Fibroblast of lung (primary cell): ENCODE results near the gene STON2. TPM values are rescaled to one million over a fixed set of nuclear protein-coding genes. Genes with fewer than 3 reads are reported as not detected.

Experiments used
- DNase-seq, 2 donors: peaks; one replicate each; pipeline versions ENCODE4 v3.0.0 to v3.0.0-alpha.2; 2010; ENCODE audit warnings: low read depth in 2 of 2
- H2AFZ ChIP-seq: 2 replicates; pipeline ENCODE4 v1.5.1; 2012; ENCODE audit warnings: low read length, control low read depth, inconsistent platforms
- H3K27ac ChIP-seq: 2 replicates; pipeline ENCODE4 v1.5.1; 2011; ENCODE audit warnings: low read length, control low read depth; ENCODE audit not compliant: insufficient read depth
- H3K27me3 ChIP-seq: 2 replicates; pipeline ENCODE4 v1.5.1; 2011; ENCODE audit warnings: mild to moderate bottlenecking, low read length; ENCODE audit not compliant: control insufficient read depth, insufficient read depth
- H3K36me3 ChIP-seq: 2 replicates; pipeline ENCODE4 v1.5.1; 2011; ENCODE audit warnings: low read length; ENCODE audit not compliant: control insufficient read depth, insufficient read depth
- H3K4me1 ChIP-seq: 2 replicates; pipeline ENCODE4 v1.5.1; 2011; ENCODE audit warnings: low read length; ENCODE audit not compliant: control insufficient read depth, insufficient read depth; ENCODE audit errors: extremely low read depth
- H3K4me2 ChIP-seq: 2 replicates; pipeline ENCODE4 v1.5.1; 2011; ENCODE audit warnings: low read length, control low read depth; ENCODE audit not compliant: insufficient read depth; ENCODE audit errors: extremely low read depth
- H3K4me3 ChIP-seq, 4 experiments: fragments of 200-600 bp in 1 of 4; sonication (generic) in 1 of 4; replicated peaks in 1 of 4; 2 replicates each; pipeline ENCODE4 v1.5.1; 2011 to 2016; ENCODE audit warnings: low read length in 4 of 4, low read depth in 3 of 4, mild to moderate bottlenecking in 3 of 4, control low read depth in 2 of 4, inconsistent platforms in 1 of 4, mixed read lengths in 1 of 4; ENCODE audit not compliant: insufficient read depth in 1 of 4; ENCODE audit errors: control extremely low read depth in 1 of 4
- H3K79me2 ChIP-seq: 2 replicates; pipeline ENCODE4 v1.5.1; 2012; ENCODE audit warnings: mild to moderate bottlenecking, low read length, inconsistent platforms; ENCODE audit not compliant: control insufficient read depth, insufficient read depth
- H3K9ac ChIP-seq: 2 replicates; pipeline ENCODE4 v1.5.1; 2011; ENCODE audit warnings: mild to moderate bottlenecking, low read length, control low read depth; ENCODE audit not compliant: insufficient read depth
- H3K9me3 ChIP-seq: 2 replicates; pipeline ENCODE4 v1.5.1; 2012; ENCODE audit warnings: low read depth, low read length; ENCODE audit not compliant: control insufficient read depth, insufficient read depth
- H4K20me1 ChIP-seq: 2 replicates; pipeline ENCODE4 v1.5.1; 2011; ENCODE audit warnings: low read length; ENCODE audit not compliant: control insufficient read depth, insufficient read depth; ENCODE audit errors: extremely low read depth
- CTCF ChIP-seq, 2 donors: IDR thresholded peaks in 1 of 2; conservative IDR thresholded peaks in 1 of 2; 1 replicate in 1 of 2; 2 replicates in 1 of 2; pipeline ENCODE4 v1.5.1; 2011 to 2012; ENCODE audit warnings: low read length in 2 of 2, control low read depth in 1 of 2, inconsistent platforms in 1 of 2, low read depth in 1 of 2, mild to moderate bottlenecking in 1 of 2
- EZH2 ChIP-seq: IDR thresholded peaks from 2 replicates; pipeline ENCODE4 v1.5.1; 2012; ENCODE audit warnings: low read length, control low read depth, mild to moderate bottlenecking; ENCODE audit errors: missing control alignments
- polyA plus RNA-seq, 2 donors: library from polyadenylated mRNA; depleted of rRNA in 1 of 2; stranded (reverse) in 1 of 2; unstranded in 1 of 2; fragments of >200 nt; gene quantifications; 2 replicates each; pipeline ENCODE4 v1.2.1, GENCODE V29; 2011 to 2012; ENCODE audit warnings: missing spikeins in 1 of 2
- total RNA-seq: library from RNA; depleted of rRNA; stranded (reverse); fragments of >200 nt; gene quantifications from 2 replicates; pipeline ENCODE4 v1.2.1, GENCODE V29; 2014

The STON2 gene
- total and polyA plus RNA-seq, 2 donors (not counting 1 experiment from before 2014, with no cell fraction given), result 1.5 to 52.5 TPM

- H3K4me2 ChIP-seq, result no peak overlapping the region
- H4K20me1 ChIP-seq, result no peaks in the 10 kb centered on the region
- no peak overlapping the region for H3K4me3 ChIP-seq
- TF ChIP-seq CTCF (conservative IDR thresholded peaks at IDR 0.05 in 1 of 2, IDR thresholded peaks at IDR 0.05 in 1 of 2; ENCODE audit: low read depth in 1 of 2, low read length in 2 of 2) (no peak), EZH2 (no peak)
- H3K36me3 ChIP-seq, result no peaks in the 10 kb centered on the region
- H3K9me3 ChIP-seq, result no peaks in the 10 kb centered on the region
- no peak overlapping the region for H2AFZ ChIP-seq
- H3K4me1 ChIP-seq, result peaks cover 2% of the 10 kb centered on the region
- no peaks in the 10 kb centered on the region for H3K79me2 ChIP-seq
- H3K27me3 ChIP-seq, result peaks cover 6% of the 10 kb centered on the region
- DNase-seq, result no peak
- no peak overlapping the region for H3K9ac ChIP-seq
- no peak overlapping the region for H3K27ac ChIP-seq
Observed at GRCh38 chr14:81429028-81429427, 28.9 kb upstream of the STON2 start.

GRCh38 chr14:81427348-81428058, 27.4 kb upstream of the STON2 start:
- no peak overlapping the region for H3K27ac ChIP-seq
- no peak overlapping the region for H2AFZ ChIP-seq

GRCh38 chr14:81423504-81423903, 23.4 kb upstream of the STON2 start:
- Histone ChIP-seq H3K9me3 (no peaks in the 10 kb centered on the region), H3K27me3 (no peaks in the 10 kb centered on the region), H3K79me2 (no peaks in the 10 kb centered on the region), H2AFZ (no peak overlapping the region), H3K9ac (no peak overlapping the region), H3K36me3 (no peaks in the 10 kb centered on the region), H3K4me3 (no peak overlapping the region), H3K27ac (no peak overlapping the region), H3K4me1 (peaks cover 2% of the 10 kb centered on the region), H4K20me1 (no peaks in the 10 kb centered on the region), H3K4me2 (no peak overlapping the region)
- TF ChIP-seq CTCF (conservative IDR thresholded peaks at IDR 0.05 in 1 of 2, IDR thresholded peaks at IDR 0.05 in 1 of 2; ENCODE audit: low read depth in 1 of 2, low read length in 2 of 2) (no peak), EZH2 (no peak)
- no peak for DNase-seq

More at GRCh38 chr14:81427348-81428058, 27.4 kb upstream of the STON2 start:
- peaks cover 2% of the 10 kb centered on the region for H3K4me1 ChIP-seq
- no peaks in the 10 kb centered on the region for H3K36me3 ChIP-seq
- H3K9ac ChIP-seq, result no peak overlapping the region
- H4K20me1 ChIP-seq, result no peaks in the 10 kb centered on the region
- TF ChIP-seq EZH2 (no peak), CTCF (conservative IDR thresholded peaks at IDR 0.05 in 1 of 2, IDR thresholded peaks at IDR 0.05 in 1 of 2; ENCODE audit: low read depth in 1 of 2, low read length in 2 of 2) (no peak)
- H3K4me3 ChIP-seq, result no peak overlapping the region
- H3K27me3 ChIP-seq, result no peaks in the 10 kb centered on the region
- no peak overlapping the region for H3K4me2 ChIP-seq
- H3K79me2 ChIP-seq, result no peaks in the 10 kb centered on the region
- no peaks in the 10 kb centered on the region for H3K9me3 ChIP-seq
- peak; percentile 21 to 38 for DNase-seq
